Astrocyte (in vitro differentiated cells and primary cell): Measurements from ENCODE around the gene SMIM12. TPM values are rescaled to one million over a fixed set of nuclear protein-coding genes. Genes with fewer than 3 reads are reported as not detected.

Experiments used
- DNase-seq: peaks from one replicate; pipeline ENCODE4 v3.0.0-alpha.2; 2010; ENCODE audit warnings: low read depth
- FAIRE-seq: peaks from 2 replicates; lab custom pipeline; 2011; peaks lifted over from hg19 to GRCh38; lab: Jason Lieb, UNC
- H2AFZ ChIP-seq: 2 replicates; pipeline ENCODE4 v1.6.0; 2012; ENCODE audit warnings: low read depth, low read length, inconsistent platforms
- H3K27ac ChIP-seq: 2 replicates; pipeline ENCODE4 v1.5.1; 2011; ENCODE audit warnings: low read depth, low read length, inconsistent platforms
- H3K27me3 ChIP-seq: 2 replicates; pipeline ENCODE4 v1.6.0; 2011; ENCODE audit warnings: low read length, inconsistent platforms; ENCODE audit not compliant: insufficient read depth
- H3K36me3 ChIP-seq: 2 replicates; pipeline ENCODE4 v1.5.1; 2011; ENCODE audit warnings: low read length, inconsistent platforms; ENCODE audit not compliant: insufficient read depth
- H3K4me1 ChIP-seq: 2 replicates; pipeline ENCODE4 v1.5.1; 2011; ENCODE audit warnings: low read length, inconsistent platforms; ENCODE audit not compliant: insufficient read depth
- H3K4me2 ChIP-seq: 2 replicates; pipeline ENCODE4 v1.6.0; 2012; ENCODE audit warnings: low read length, inconsistent platforms
- H3K4me3 ChIP-seq: 2 replicates; pipeline ENCODE4 v1.5.1; 2011; ENCODE audit warnings: low read depth, mild to moderate bottlenecking, low read length, inconsistent platforms; ENCODE audit not compliant: insufficient read depth
- H3K79me2 ChIP-seq: 2 replicates; pipeline ENCODE4 v1.6.0; 2012; ENCODE audit warnings: mild to moderate bottlenecking, low read length, inconsistent platforms; ENCODE audit not compliant: insufficient read depth
- H3K9ac ChIP-seq: 2 replicates; pipeline ENCODE4 v1.6.0; 2012; ENCODE audit warnings: mild to moderate bottlenecking, low read length, inconsistent platforms
- H3K9me3 ChIP-seq: 2 replicates; pipeline ENCODE4 v1.5.1; 2012; ENCODE audit warnings: low read depth, mild to moderate bottlenecking, low read length, inconsistent platforms; ENCODE audit not compliant: insufficient read depth
- H4K20me1 ChIP-seq: 2 replicates; pipeline ENCODE4 v1.6.0; 2012; ENCODE audit warnings: low read length, inconsistent platforms; ENCODE audit not compliant: insufficient read depth
- H3K27ac Mint-ChIP-seq: one replicate; pipeline ENCODE4 v1.8.0; 2021; ENCODE audit warnings: mild to moderate bottlenecking, mixed read lengths; ENCODE audit not compliant: unreplicated experiment
- H3K27me3 Mint-ChIP-seq: one replicate; pipeline ENCODE4 v1.8.0; 2021; ENCODE audit warnings: low read depth, mixed read lengths; ENCODE audit not compliant: unreplicated experiment
- H3K36me3 Mint-ChIP-seq: one replicate; pipeline ENCODE4 v1.8.0; 2021; ENCODE audit warnings: low read depth, mixed read lengths; ENCODE audit not compliant: unreplicated experiment
- H3K4me1 Mint-ChIP-seq: one replicate; pipeline ENCODE4 v1.8.0; 2021; ENCODE audit warnings: low read depth, mixed read lengths; ENCODE audit not compliant: unreplicated experiment
- H3K4me3 Mint-ChIP-seq: one replicate; pipeline ENCODE4 v1.8.0; 2021; ENCODE audit warnings: mild to moderate bottlenecking, moderate library complexity, mixed read lengths; ENCODE audit not compliant: unreplicated experiment
- H3K9me3 Mint-ChIP-seq: one replicate; pipeline ENCODE4 v1.8.0; 2021; ENCODE audit warnings: mild to moderate bottlenecking, mixed read lengths; ENCODE audit not compliant: unreplicated experiment
- EZH2 ChIP-seq: IDR thresholded peaks from 2 replicates; pipeline ENCODE4 v1.6.1; 2012; ENCODE audit warnings: mild to moderate bottlenecking, low read length, inconsistent platforms; ENCODE audit not compliant: insufficient read depth
- total RNA-seq: library from RNA; stranded (reverse); gene quantifications from 2 replicates; pipeline ENCODE4 v1.2.1, GENCODE V29; 2021
- TF ChIP-seq, protein P1 (sequence below): IDR thresholded peaks from 2 replicates; pipeline ENCODE4 v1.5.1; 2011; ENCODE audit warnings: low read depth, mild to moderate bottlenecking, inconsistent platforms, low read length, moderate library complexity; ENCODE audit not compliant: insufficient read depth

SMIM12 gene
- total RNA-seq, 1 donor from 2014 or later, result 43.6 TPM

GRCh38 chr1:34846265-34846664 is 13.3 kb downstream of the SMIM12 start:
- H3K4me1 Mint-ChIP-seq, result peaks cover 15% of the 10 kb centered on the region
- DNase-seq, result no peak
- Histone ChIP-seq H3K27ac (no peak overlapping the region), H2AFZ (no peak overlapping the region), H3K36me3 (peaks cover 6% of the 10 kb centered on the region), H3K4me2 (no peak overlapping the region), H3K9ac (no peak overlapping the region), H3K4me1 (peaks cover 6% of the 10 kb centered on the region), H4K20me1 (peaks cover 35% of the 10 kb centered on the region), H3K27me3 (no peaks in the 10 kb centered on the region), H3K79me2 (peaks cover 5% of the 10 kb centered on the region), H3K9me3 (no peaks in the 10 kb centered on the region), H3K4me3 (no peak overlapping the region)
- no peak for FAIRE-seq
- no peaks in the 10 kb centered on the region for H3K27me3 Mint-ChIP-seq
- H3K27ac Mint-ChIP-seq, result no peak overlapping the region
- no peaks in the 10 kb centered on the region for H3K9me3 Mint-ChIP-seq
- peaks cover 7% of the 10 kb centered on the region for H3K36me3 Mint-ChIP-seq
- no peak for TF ChIP-seq EZH2
- TF ChIP-seq, protein P1, sequence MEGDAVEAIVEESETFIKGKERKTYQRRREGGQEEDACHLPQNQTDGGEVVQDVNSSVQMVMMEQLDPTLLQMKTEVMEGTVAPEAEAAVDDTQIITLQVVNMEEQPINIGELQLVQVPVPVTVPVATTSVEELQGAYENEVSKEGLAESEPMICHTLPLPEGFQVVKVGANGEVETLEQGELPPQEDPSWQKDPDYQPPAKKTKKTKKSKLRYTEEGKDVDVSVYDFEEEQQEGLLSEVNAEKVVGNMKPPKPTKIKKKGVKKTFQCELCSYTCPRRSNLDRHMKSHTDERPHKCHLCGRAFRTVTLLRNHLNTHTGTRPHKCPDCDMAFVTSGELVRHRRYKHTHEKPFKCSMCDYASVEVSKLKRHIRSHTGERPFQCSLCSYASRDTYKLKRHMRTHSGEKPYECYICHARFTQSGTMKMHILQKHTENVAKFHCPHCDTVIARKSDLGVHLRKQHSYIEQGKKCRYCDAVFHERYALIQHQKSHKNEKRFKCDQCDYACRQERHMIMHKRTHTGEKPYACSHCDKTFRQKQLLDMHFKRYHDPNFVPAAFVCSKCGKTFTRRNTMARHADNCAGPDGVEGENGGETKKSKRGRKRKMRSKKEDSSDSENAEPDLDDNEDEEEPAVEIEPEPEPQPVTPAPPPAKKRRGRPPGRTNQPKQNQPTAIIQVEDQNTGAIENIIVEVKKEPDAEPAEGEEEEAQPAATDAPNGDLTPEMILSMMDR, result no peak
- no peak overlapping the region for H3K4me3 Mint-ChIP-seq

GRCh38 chr1:34845131-34845901 is 14.2 kb downstream of the SMIM12 start:
- TF ChIP-seq, protein P1, result no peak
- no peak for TF ChIP-seq EZH2
- H3K36me3 ChIP-seq, result no peaks in the 10 kb centered on the region
- no peak overlapping the region for H3K9ac ChIP-seq
- Mint-ChIP-seq H3K4me1 (peaks cover 15% of the 10 kb centered on the region), H3K27me3 (no peaks in the 10 kb centered on the region), H3K4me3 (no peak overlapping the region), H3K9me3 (no peaks in the 10 kb centered on the region), H3K27ac (no peak overlapping the region), H3K36me3 (peaks cover 7% of the 10 kb centered on the region)
- H3K4me3 ChIP-seq, result no peak overlapping the region
- no peaks in the 10 kb centered on the region for H3K27me3 ChIP-seq
- H3K9me3 ChIP-seq, result no peaks in the 10 kb centered on the region
- H3K79me2 ChIP-seq, result no peaks in the 10 kb centered on the region
- DNase-seq (no peak), FAIRE-seq (no peak)
- H3K4me1 ChIP-seq, result peaks cover 6% of the 10 kb centered on the region
- no peak overlapping the region for H3K4me2 ChIP-seq
- peaks cover 28% of the 10 kb centered on the region for H4K20me1 ChIP-seq
- H3K27ac ChIP-seq, result no peak overlapping the region
- no peak overlapping the region for H2AFZ ChIP-seq

DNA sequence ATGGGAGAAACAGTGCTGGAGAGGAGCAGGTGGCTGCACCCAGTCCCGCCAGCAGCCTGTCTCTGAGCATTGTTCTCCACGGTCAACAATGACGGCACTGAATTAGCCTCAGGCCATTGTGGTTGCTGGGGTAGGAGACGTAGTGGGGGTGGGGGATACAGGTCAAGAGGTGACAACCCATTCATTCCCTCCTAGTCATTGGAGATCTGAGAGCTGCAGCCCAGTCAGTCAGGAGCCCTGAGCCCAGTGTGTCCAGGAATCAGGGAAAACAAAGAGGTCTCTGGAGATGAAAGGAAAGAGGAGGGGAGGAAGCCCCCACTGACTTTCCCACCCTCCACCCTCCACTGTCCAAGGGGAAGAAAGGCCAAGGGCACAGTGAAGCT is 15.3 kb downstream of the SMIM12 start:
- FAIRE-seq (no peak), DNase-seq (no peak)
- peaks cover 15% of the 10 kb centered on the region for H3K4me1 Mint-ChIP-seq
- no peak overlapping the region for H3K27ac Mint-ChIP-seq
- no peaks in the 10 kb centered on the region for H3K9me3 ChIP-seq
- H3K79me2 ChIP-seq, result no peaks in the 10 kb centered on the region
- H3K9me3 Mint-ChIP-seq, result no peaks in the 10 kb centered on the region
- H3K36me3 Mint-ChIP-seq, result peaks cover 7% of the 10 kb centered on the region
- no peaks in the 10 kb centered on the region for H3K27me3 Mint-ChIP-seq
- H3K4me1 ChIP-seq, result peaks cover 6% of the 10 kb centered on the region
- H2AFZ ChIP-seq, result no peak overlapping the region
- no peak overlapping the region for H3K27ac ChIP-seq
- no peak overlapping the region for H3K4me3 ChIP-seq
- TF ChIP-seq, protein P1, result no peak
- TF ChIP-seq EZH2, result no peak
- no peak overlapping the region for H3K9ac ChIP-seq
- H3K4me2 ChIP-seq, result no peak overlapping the region
- H3K27me3 ChIP-seq, result no peaks in the 10 kb centered on the region
- no peaks in the 10 kb centered on the region for H3K36me3 ChIP-seq
- H3K4me3 Mint-ChIP-seq, result no peak overlapping the region
- peaks cover 25% of the 10 kb centered on the region for H4K20me1 ChIP-seq
